BJ (cell line): ENCODE measurements around the gene CLINT1. TPM values are rescaled to one million over a fixed set of nuclear protein-coding genes. Genes with fewer than 3 reads are reported as not detected.
"Not testable (repeated sequence)": the region's sequence is repeated elsewhere in the genome, so short reads cannot be mapped to it uniquely, and the experiment has no call there.

Source experiments
- CTCF ChIA-PET: fragments of 350-600 bp; formaldehyde crosslinking; extraction: SDS; loops from one replicate; lab custom pipeline; 2021; ENCODE audit warnings: antibody characterized with exemption, inconsistent platforms; lab: Yijun Ruan, JAX
- POLR2A ChIA-PET: fragments of 300-600 bp; sonication (Branson Sonifier 250); formaldehyde crosslinking; extraction: SDS; loops from one replicate; lab custom pipeline; 2021; ENCODE audit warnings: antibody characterized with exemption; lab: Charles Lee
- DNase-seq: peaks from one replicate; pipeline ENCODE4 v3.0.0-alpha.2; 2011; ENCODE audit warnings: low read depth
- H3K27me3 ChIP-seq: 2 replicates; pipeline ENCODE4 v1.6.0; 2011; ENCODE audit warnings: low read length; ENCODE audit not compliant: control insufficient read depth, insufficient read depth
- H3K36me3 ChIP-seq: 2 replicates; pipeline ENCODE4 v1.5.1; 2011; ENCODE audit warnings: low read length; ENCODE audit not compliant: control insufficient read depth, insufficient read depth
- H3K4me3 ChIP-seq: 2 replicates; pipeline ENCODE4 v1.5.1; 2011; ENCODE audit warnings: low read depth, mild to moderate bottlenecking, control low read depth, low read length
- CTCF ChIP-seq: IDR thresholded peaks from 2 replicates; pipeline ENCODE4 v1.5.1; 2011; ENCODE audit warnings: low read depth, mild to moderate bottlenecking, control low read depth, inconsistent platforms, low read length, moderate library complexity; ENCODE audit not compliant: insufficient read depth
- polyA plus RNA-seq: library from polyadenylated mRNA; depleted of rRNA; stranded (reverse); fragments of >200 nt; gene quantifications from 2 replicates; pipeline ENCODE4 v1.2.3, GENCODE V29; 2011

CLINT1 gene
- polyA plus RNA-seq, 1 experiment: 164 TPM

GRCh38 chr5:157860898-157861890 is 2.2 kb upstream of the CLINT1 start:
- no peaks in the 10 kb centered on the region for H3K36me3 ChIP-seq
- H3K27me3 ChIP-seq: no peaks in the 10 kb centered on the region
- DNase-seq: no peak
- no peak overlapping the region for H3K4me3 ChIP-seq
- TF ChIP-seq CTCF: no peak
- ChIA-PET CTCF (no interaction called here), POLR2A (no interaction called here)

- ChIA-PET CTCF (interaction anchor here (0.9 to 1.4 kb wide), 3 partner anchors 34 to 539 kb away, joined by 3 read pairs; no protein-coding TSS in a partner anchor), POLR2A (interaction anchor here (0.6 kb wide), 1 partner anchor 585 kb away, joined by 17 read pairs; no protein-coding TSS in a partner anchor)
- DNase-seq: no peak
- Histone ChIP-seq H3K36me3 (no peaks in the 10 kb centered on the region), H3K4me3 (peak overlapping the region; percentile 86), H3K27me3 (no peaks in the 10 kb centered on the region)
- TF ChIP-seq CTCF: no peak
Observed at GRCh38 chr5:157859227-157859575, 256 bp upstream of the CLINT1 start.

- Histone ChIP-seq H3K4me3 (peak overlapping the region; percentile 86), H3K36me3 (no peaks in the 10 kb centered on the region), H3K27me3 (no peaks in the 10 kb centered on the region)
- POLR2A ChIA-PET: no interaction called here
- DNase-seq: no peak
- CTCF ChIA-PET: interaction anchor here (1.1 to 1.4 kb wide), 4 partner anchors 9 to 137 kb away, joined by 3 to 5 read pairs (median 3); no protein-coding TSS in a partner anchor
- no peak for TF ChIP-seq CTCF
Observed at GRCh38 chr5:157857816-157858526, 974 bp downstream of the CLINT1 start.

- CTCF ChIA-PET: interaction anchor here (0.6 to 2.6 kb wide), 19 partner anchors 9 to 1251 kb away, joined by 3 to 12 read pairs (median 3); no protein-coding TSS in a partner anchor
- Histone ChIP-seq H3K4me3 (no peak overlapping the region), H3K27me3 (no peaks in the 10 kb centered on the region), H3K36me3 (no peaks in the 10 kb centered on the region)
- TF ChIP-seq CTCF: peak; percentile 71
- no peak for DNase-seq
- POLR2A ChIA-PET: no interaction called here
Observed at GRCh38 chr5:157855404-157855994, 3.4 kb downstream of the CLINT1 start.

- DNase-seq, POLR2A ChIA-PET, H3K36me3 ChIP-seq, H3K27me3 ChIP-seq, CTCF ChIA-PET, H3K4me3 ChIP-seq: not testable (repeated sequence)
Observed at GRCh38 chr5:157853365-157853764, 5.6 kb downstream of the CLINT1 start.
